ENCODE measurements around the gene KRT1. TPM values are rescaled to one million over a fixed set of nuclear protein-coding genes. Genes with fewer than 3 reads are reported as not detected.

The KRT1 gene
- total RNA-seq, 5 donors from 2014 or later (not counting 1 experiment from before 2014, with no cell fraction given): 0.19 to 57.7 (median 10.0) TPM

- ChIA-PET POLR2A (interaction anchor here in 1 of 2 donors (0.6 kb wide), 1 partner anchor 87 kb away, joined by 3 read pairs; no protein-coding TSS in a partner anchor), CTCF (interaction anchor here in 1 of 2 donors (0.7 to 0.9 kb wide), 2 partner anchors 80 to 82 kb away, joined by 3 read pairs; no protein-coding TSS in a partner anchor)
Observed at GRCh38 chr12:52667509-52667908, 12.7 kb downstream of the KRT1 start.

GRCh38 chr12:52666471-52666870 is 13.7 kb downstream of the KRT1 start:
- POLR2A ChIA-PET: no interaction called here
- ATAC-seq (replicated peaks in 1 of 4): no peak
- no peak overlapping the region for H3K27ac Mint-ChIP-seq
- Histone ChIP-seq H3K27ac (ENCODE audit: low read length) (no peak overlapping the region), H3K36me3 (ENCODE audit: control insufficient read depth in 2 of 2, extremely low read depth in 1 of 2, insufficient read depth in 1 of 2, low read length in 1 of 2) (no peaks in the 10 kb centered on the region), H3K27me3 (replicated peaks in 1 of 2; ENCODE audit: control insufficient read depth in 2 of 2, extremely low read depth in 1 of 2, insufficient read depth in 2 of 2, low read length in 1 of 2) (no peaks in the 10 kb centered on the region), H3K4me1 (ENCODE audit: control insufficient read depth in 1 of 2, extremely low read depth in 1 of 2, insufficient read depth in 2 of 2, low read length in 2 of 2) (peaks cover 3 to 8% of the 10 kb centered on the region in 2 experiments), H3K9me3 (no peaks in the 10 kb centered on the region), H3K4me3 (ENCODE audit: control insufficient read depth in 1 of 2, extremely low read depth in 1 of 2, low read length in 1 of 2) (no peak overlapping the region)
- no peak for DNase-seq
- no peaks in the 10 kb centered on the region for H3K36me3 Mint-ChIP-seq
- CTCF ChIA-PET: no interaction called here
- no peaks in the 10 kb centered on the region for H3K9me3 Mint-ChIP-seq
- WGBS (ENCODE audit: insufficient coverage): no CpG with 5 or more reads among the region's 3 CpGs
- H3K27me3 Mint-ChIP-seq: no peaks in the 10 kb centered on the region
- peaks cover 4 to 13% (median 10%) of the 10 kb centered on the region in 3 donors for H3K4me1 Mint-ChIP-seq
- H3K4me3 Mint-ChIP-seq: no peak overlapping the region

More at GRCh38 chr12:52667509-52667908, 12.7 kb downstream of the KRT1 start:
- 83% methylated on average over 1 of the region's 9 CpGs for WGBS (ENCODE audit: insufficient coverage)
- no peak overlapping the region for H3K27ac ChIP-seq (ENCODE audit: low read length)
- no peaks in the 10 kb centered on the region for H3K9me3 ChIP-seq
- no peak overlapping the region for H3K4me3 ChIP-seq (ENCODE audit: control insufficient read depth in 1 of 2, extremely low read depth in 1 of 2, low read length in 1 of 2)
- peaks cover 0 to under 1% of the 10 kb centered on the region in 2 experiments for H3K4me1 ChIP-seq (ENCODE audit: control insufficient read depth in 1 of 2, extremely low read depth in 1 of 2, insufficient read depth in 2 of 2, low read length in 2 of 2)
- no peaks in the 10 kb centered on the region for H3K36me3 ChIP-seq (ENCODE audit: control insufficient read depth in 2 of 2, extremely low read depth in 1 of 2, insufficient read depth in 1 of 2, low read length in 1 of 2)
- ATAC-seq (replicated peaks in 1 of 4) (no peak), DNase-seq (no peak)
- Mint-ChIP-seq H3K27me3 (no peaks in the 10 kb centered on the region), H3K9me3 (no peaks in the 10 kb centered on the region), H3K27ac (peak overlapping the region in 1 of 2 donors; percentile 18), H3K4me3 (no peak overlapping the region), H3K4me1 (peaks cover under 1 to 5% (median under 1%) of the 10 kb centered on the region in 3 donors), H3K36me3 (no peaks in the 10 kb centered on the region)
- no peaks in the 10 kb centered on the region for H3K27me3 ChIP-seq (replicated peaks in 1 of 2; ENCODE audit: control insufficient read depth in 2 of 2, extremely low read depth in 1 of 2, insufficient read depth in 2 of 2, low read length in 1 of 2)

- ATAC-seq (replicated peaks in 1 of 4) (no peak), DNase-seq (no peak)
- no peak overlapping the region for H3K4me3 ChIP-seq (ENCODE audit: control insufficient read depth in 1 of 2, extremely low read depth in 1 of 2, low read length in 1 of 2)
- Mint-ChIP-seq H3K4me3 (no peak overlapping the region), H3K9me3 (no peaks in the 10 kb centered on the region), H3K27ac (no peak overlapping the region), H3K27me3 (no peaks in the 10 kb centered on the region), H3K4me1 (peaks cover 4 to 20% (median 13%) of the 10 kb centered on the region in 3 donors), H3K36me3 (no peaks in the 10 kb centered on the region)
- POLR2A ChIA-PET: no interaction called here
- CTCF ChIA-PET: interaction anchor here in 1 of 2 donors (0.7 kb wide), 1 partner anchor 17 kb away, joined by 3 read pairs; the partner anchor contains the start of gene KRT1
- H3K27me3 ChIP-seq (replicated peaks in 1 of 2; ENCODE audit: control insufficient read depth in 2 of 2, extremely low read depth in 1 of 2, insufficient read depth in 2 of 2, low read length in 1 of 2): peaks cover 0 to 7% of the 10 kb centered on the region in 2 experiments
- H3K9me3 ChIP-seq: no peaks in the 10 kb centered on the region
- peaks cover 3 to 8% of the 10 kb centered on the region in 2 experiments for H3K4me1 ChIP-seq (ENCODE audit: control insufficient read depth in 1 of 2, extremely low read depth in 1 of 2, insufficient read depth in 2 of 2, low read length in 2 of 2)
- H3K27ac ChIP-seq (ENCODE audit: low read length): no peak overlapping the region
- H3K36me3 ChIP-seq (ENCODE audit: control insufficient read depth in 2 of 2, extremely low read depth in 1 of 2, insufficient read depth in 1 of 2, low read length in 1 of 2): no peaks in the 10 kb centered on the region
Observed at GRCh38 chr12:52663420-52663819, 16.8 kb downstream of the KRT1 start.

GRCh38 chr12:52662918-52663229 is 17.3 kb downstream of the KRT1 start:
- Mint-ChIP-seq H3K36me3 (no peaks in the 10 kb centered on the region), H3K4me3 (no peak overlapping the region), H3K27ac (no peak overlapping the region), H3K9me3 (no peaks in the 10 kb centered on the region), H3K27me3 (no peaks in the 10 kb centered on the region), H3K4me1 (peaks cover 4 to 20% (median 13%) of the 10 kb centered on the region in 3 donors)
- POLR2A ChIA-PET: no interaction called here
- Histone ChIP-seq H3K4me1 (ENCODE audit: control insufficient read depth in 1 of 2, extremely low read depth in 1 of 2, insufficient read depth in 2 of 2, low read length in 2 of 2) (peaks cover 3 to 8% of the 10 kb centered on the region in 2 experiments), H3K27me3 (replicated peaks in 1 of 2; ENCODE audit: control insufficient read depth in 2 of 2, extremely low read depth in 1 of 2, insufficient read depth in 2 of 2, low read length in 1 of 2) (peaks cover 0 to 9% of the 10 kb centered on the region in 2 experiments), H3K4me3 (ENCODE audit: control insufficient read depth in 1 of 2, extremely low read depth in 1 of 2, low read length in 1 of 2) (no peak overlapping the region), H3K36me3 (ENCODE audit: control insufficient read depth in 2 of 2, extremely low read depth in 1 of 2, insufficient read depth in 1 of 2, low read length in 1 of 2) (no peaks in the 10 kb centered on the region), H3K27ac (ENCODE audit: low read length) (no peak overlapping the region), H3K9me3 (no peaks in the 10 kb centered on the region)
- DNase-seq (no peak), ATAC-seq (replicated peaks in 1 of 4) (no peak)
- CTCF ChIA-PET: no interaction called here

- ChIA-PET POLR2A (no interaction called here), CTCF (no interaction called here)
- H3K36me3 Mint-ChIP-seq: no peaks in the 10 kb centered on the region
- H3K27me3 Mint-ChIP-seq: no peaks in the 10 kb centered on the region
- no peaks in the 10 kb centered on the region for H3K9me3 ChIP-seq
- peaks cover 0 to 9% of the 10 kb centered on the region in 2 experiments for H3K27me3 ChIP-seq (replicated peaks in 1 of 2; ENCODE audit: control insufficient read depth in 2 of 2, extremely low read depth in 1 of 2, insufficient read depth in 2 of 2, low read length in 1 of 2)
- no peak overlapping the region for H3K4me3 Mint-ChIP-seq
- no peak overlapping the region for H3K4me3 ChIP-seq (ENCODE audit: control insufficient read depth in 1 of 2, extremely low read depth in 1 of 2, low read length in 1 of 2)
- no peak overlapping the region for H3K27ac Mint-ChIP-seq
- 59% methylated on average over 4 of the region's 10 CpGs for WGBS (ENCODE audit: insufficient coverage)
- no peaks in the 10 kb centered on the region for H3K9me3 Mint-ChIP-seq
- no peaks in the 10 kb centered on the region for H3K36me3 ChIP-seq (ENCODE audit: control insufficient read depth in 2 of 2, extremely low read depth in 1 of 2, insufficient read depth in 1 of 2, low read length in 1 of 2)
- H3K4me1 Mint-ChIP-seq: peaks cover 4 to 20% (median 13%) of the 10 kb centered on the region in 3 donors
- ATAC-seq (replicated peaks in 1 of 4) (no peak), DNase-seq (no peak)
- peaks cover 3 to 8% of the 10 kb centered on the region in 2 experiments for H3K4me1 ChIP-seq (ENCODE audit: control insufficient read depth in 1 of 2, extremely low read depth in 1 of 2, insufficient read depth in 2 of 2, low read length in 2 of 2)
- H3K27ac ChIP-seq (ENCODE audit: low read length): no peak overlapping the region
Observed at GRCh38 chr12:52662093-52662917, 17.9 kb downstream of the KRT1 start.

GRCh38 chr12:52661668-52662067 is 18.5 kb downstream of the KRT1 start:
- Histone ChIP-seq H3K4me3 (ENCODE audit: control insufficient read depth in 1 of 2, extremely low read depth in 1 of 2, low read length in 1 of 2) (no peak overlapping the region), H3K9me3 (no peaks in the 10 kb centered on the region), H3K36me3 (ENCODE audit: control insufficient read depth in 2 of 2, extremely low read depth in 1 of 2, insufficient read depth in 1 of 2, low read length in 1 of 2) (no peaks in the 10 kb centered on the region), H3K27ac (ENCODE audit: low read length) (no peak overlapping the region), H3K4me1 (ENCODE audit: control insufficient read depth in 1 of 2, extremely low read depth in 1 of 2, insufficient read depth in 2 of 2, low read length in 2 of 2) (peaks cover 3 to 8% of the 10 kb centered on the region in 2 experiments), H3K27me3 (replicated peaks in 1 of 2; ENCODE audit: control insufficient read depth in 2 of 2, extremely low read depth in 1 of 2, insufficient read depth in 2 of 2, low read length in 1 of 2) (peaks cover 0 to 9% of the 10 kb centered on the region in 2 experiments)
- ATAC-seq (replicated peaks in 1 of 4) (no peak), DNase-seq (no peak)
- ChIA-PET POLR2A (no interaction called here), CTCF (no interaction called here)
- peaks cover 0 to 1% of the 10 kb centered on the region in 2 donors for H3K27me3 Mint-ChIP-seq
- H3K4me3 Mint-ChIP-seq: no peak overlapping the region
- H3K9me3 Mint-ChIP-seq: no peaks in the 10 kb centered on the region
- peaks cover 5 to 24% (median 13%) of the 10 kb centered on the region in 3 donors for H3K4me1 Mint-ChIP-seq
- H3K27ac Mint-ChIP-seq: no peak overlapping the region
- no peaks in the 10 kb centered on the region for H3K36me3 Mint-ChIP-seq
- 100% methylated on average over 2 of the region's 3 CpGs for WGBS (ENCODE audit: insufficient coverage)

All from T-cell (primary cell).